Measurements from ENCODE around the gene SLC17A2.

Gene SLC17A2

GRCh38 chr6:25968769-25969168 lies 38.3 kb upstream of the SLC17A2 start:
- no peaks in the 10 kb centered on the region for H3K27me3 ChIP-seq (replicated peaks; ENCODE audit: insufficient read depth, low read length)
- no peak overlapping the region for H2AFZ ChIP-seq (ENCODE audit: low read length)
- no peak overlapping the region for H3K4me2 ChIP-seq (ENCODE audit: low read depth, low read length)
- H3K4me1 ChIP-seq (ENCODE audit: low read length) = peaks cover 14% of the 10 kb centered on the region
- TF ChIP-seq EZH2phosphoT487 (IDR thresholded peaks at IDR 0.05; ENCODE audit: low read length) (no peak), EZH2 (optimal IDR thresholded peaks at IDR 0.05; ENCODE audit: low read depth, low read length) (no peak), CTCF (IDR thresholded peaks at IDR 0.05; ENCODE audit: low read length) (no peak)
- no peaks in the 10 kb centered on the region; the same call in 1 of the 2 replicates for H3K36me3 ChIP-seq (replicated peaks; ENCODE audit: insufficient read depth, low read length)
- no peak overlapping the region for H3K4me3 ChIP-seq (ENCODE audit: low read length)
- H3K27ac ChIP-seq (ENCODE audit: low read length) = no peak overlapping the region
- DNase-seq = no peak
- H3K9ac ChIP-seq (ENCODE audit: low read length) = no peak overlapping the region
- no peaks in the 10 kb centered on the region for H3K9me2 ChIP-seq (replicated peaks; ENCODE audit: insufficient read depth, low read length)
- H3K9me3 ChIP-seq (replicated peaks; ENCODE audit: insufficient read depth, low read length) = no peaks in the 10 kb centered on the region
- peaks cover 7% of the 10 kb centered on the region for H3K79me2 ChIP-seq (ENCODE audit: low read length)
- H3F3A ChIP-seq (ENCODE audit: insufficient read depth, low read length) = peaks cover 5% of the 10 kb centered on the region; the same call in 1 of the 2 replicates
- H4K20me1 ChIP-seq (ENCODE audit: insufficient read depth, low read length) = no peaks in the 10 kb centered on the region

DNA sequence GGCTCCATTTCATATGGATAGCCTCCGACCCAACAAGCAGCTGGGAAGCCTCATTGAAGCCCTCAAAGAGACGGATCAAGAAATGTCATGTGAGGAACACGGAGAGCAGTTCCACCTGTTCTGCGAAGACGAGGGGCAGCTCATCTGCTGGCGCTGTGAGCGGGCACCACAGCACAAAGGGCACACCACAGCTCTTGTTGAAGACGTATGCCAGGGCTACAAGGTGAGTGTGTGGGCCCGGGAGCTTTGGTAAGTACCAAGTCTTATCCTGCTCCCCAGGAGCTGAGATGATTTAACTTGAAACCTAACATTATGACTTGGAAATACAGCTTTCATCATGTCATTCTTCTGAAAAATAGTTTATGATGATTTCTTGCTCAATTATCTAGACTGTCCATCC lies 36.2 kb upstream of the SLC17A2 start:
- no peak for DNase-seq
- Histone ChIP-seq H3K36me3 (replicated peaks; ENCODE audit: insufficient read depth, low read length) (no peaks in the 10 kb centered on the region), H3K9ac (ENCODE audit: low read length) (no peak overlapping the region), H4K20me1 (ENCODE audit: insufficient read depth, low read length) (no peaks in the 10 kb centered on the region), H3K4me1 (ENCODE audit: low read length) (peaks cover 11% of the 10 kb centered on the region), H2AFZ (ENCODE audit: low read length) (no peak overlapping the region), H3K79me2 (ENCODE audit: low read length) (peaks cover 11% of the 10 kb centered on the region), H3K9me2 (replicated peaks; ENCODE audit: insufficient read depth, low read length) (no peaks in the 10 kb centered on the region), H3K9me3 (replicated peaks; ENCODE audit: insufficient read depth, low read length) (no peaks in the 10 kb centered on the region), H3K4me3 (ENCODE audit: low read length) (no peak overlapping the region), H3K27me3 (replicated peaks; ENCODE audit: insufficient read depth, low read length) (no peaks in the 10 kb centered on the region), H3F3A (ENCODE audit: insufficient read depth, low read length) (peaks cover 18% of the 10 kb centered on the region), H3K4me2 (ENCODE audit: low read depth, low read length) (no peak overlapping the region), H3K27ac (ENCODE audit: low read length) (no peak overlapping the region)
- TF ChIP-seq CTCF (IDR thresholded peaks at IDR 0.05; ENCODE audit: low read length) (no peak), EZH2 (optimal IDR thresholded peaks at IDR 0.05; ENCODE audit: low read depth, low read length) (no peak), EZH2phosphoT487 (IDR thresholded peaks at IDR 0.05; ENCODE audit: low read length) (no peak)

- no peaks in the 10 kb centered on the region for H4K20me1 ChIP-seq (ENCODE audit: insufficient read depth, low read length)
- H3K9ac ChIP-seq (ENCODE audit: low read length) = no peak overlapping the region
- no peaks in the 10 kb centered on the region for H3K36me3 ChIP-seq (replicated peaks; ENCODE audit: insufficient read depth, low read length)
- H3K27ac ChIP-seq (ENCODE audit: low read length) = no peak overlapping the region
- no peaks in the 10 kb centered on the region for H3K9me3 ChIP-seq (replicated peaks; ENCODE audit: insufficient read depth, low read length)
- H3K4me1 ChIP-seq (ENCODE audit: low read length) = peaks cover 15% of the 10 kb centered on the region
- DNase-seq = no peak
- no peak overlapping the region for H3K4me2 ChIP-seq (ENCODE audit: low read depth, low read length)
- peaks cover 11% of the 10 kb centered on the region for H3K79me2 ChIP-seq (ENCODE audit: low read length)
- TF ChIP-seq CTCF (IDR thresholded peaks at IDR 0.05; ENCODE audit: low read length) (no peak), EZH2phosphoT487 (IDR thresholded peaks at IDR 0.05; ENCODE audit: low read length) (no peak), EZH2 (optimal IDR thresholded peaks at IDR 0.05; ENCODE audit: low read depth, low read length) (no peak)
- no peak overlapping the region for H2AFZ ChIP-seq (ENCODE audit: low read length)
- no peaks in the 10 kb centered on the region for H3K27me3 ChIP-seq (replicated peaks; ENCODE audit: insufficient read depth, low read length)
- H3F3A ChIP-seq (ENCODE audit: insufficient read depth, low read length) = peaks cover 21% of the 10 kb centered on the region
- no peaks in the 10 kb centered on the region for H3K9me2 ChIP-seq (replicated peaks; ENCODE audit: insufficient read depth, low read length)
- H3K4me3 ChIP-seq (ENCODE audit: low read length) = no peak overlapping the region
Observed at GRCh38 chr6:25965058-25965457, 34.6 kb upstream of the SLC17A2 start.
